K562 (cell line): ENCODE results near the gene NECAB2. TPM values are rescaled to one million over a fixed set of nuclear protein-coding genes. Genes with fewer than 3 reads are reported as not detected.

Source experiments
- KHSRP ChIP-seq: fragments of 450-650 bp; IDR thresholded peaks from 2 replicates; pipeline ENCODE4 v1.6.1; 2017
- SREBF2 ChIP-seq: sonication (generic); formaldehyde crosslinking; IDR thresholded peaks from 2 replicates; pipeline ENCODE4 v1.4.0; 2020; ENCODE audit warnings: mild to moderate bottlenecking, missing genetic modification reagents
- polyA plus RNA-seq, 8 experiments: library from polyadenylated mRNA; depleted of rRNA in 4 of 8; stranded (reverse) in 5 of 8; unstranded in 3 of 8; fragments of >200 nt; fragmentation: Nextera tagmentation in 2 of 8; fragmentation: Illumina TruSeq in 1 of 8; extraction: Ambion mirVana in 2 of 8; extraction: Trizol in 1 of 8; gene quantifications; 2 replicates each; pipeline versions ENCODE4 v1.2.1 to v1.2.3, GENCODE V29; 2011 to 2014; ENCODE audit warnings: inconsistent platforms in 1 of 8, missing spikeins in 1 of 8
- total RNA-seq, 7 experiments: library from RNA; depleted of rRNA in 6 of 7; stranded (reverse); fragments of >200 nt in 6 of 7; fragmentation: Illumina TruSeq in 2 of 7; extraction: Trizol in 2 of 7; gene quantifications; 2 replicates each; pipeline versions ENCODE4 v1.2.1 to v1.2.3, GENCODE V29; 2011 to 2021; ENCODE audit warnings: low replicate concordance in 1 of 7
- TF ChIP-seq, protein P1 (sequence below), 2 experiments: fragments of 450-650 bp in 1 of 2; IDR thresholded peaks; 2 replicates each; pipeline ENCODE4 v1.6.1; 2011 to 2017; ENCODE audit warnings: low read depth in 2 of 2, antibody characterized with exemption in 1 of 2, borderline replicate concordance in 1 of 2, low read length in 1 of 2, mild to moderate bottlenecking in 1 of 2, mixed read lengths in 1 of 2; ENCODE audit not compliant: control insufficient read depth in 1 of 2
- TF ChIP-seq, protein P2 (sequence below), 3 experiments: fragments of 200-800 bp in 1 of 3; fragments of 250-450 bp in 1 of 3; fragments of 450-650 bp in 1 of 3; sonication (Bioruptor Pico) in 1 of 3; sonication (Bioruptor generic) in 1 of 3; formaldehyde crosslinking in 1 of 3; IDR thresholded peaks; 2 replicates each; pipeline versions ENCODE4 v1.6.1 to v1.8.0; 2016 to 2022; ENCODE audit warnings: mild to moderate bottlenecking in 2 of 3, missing genetic modification characterization in 2 of 3, missing compliant biosample characterization in 1 of 3, moderate library complexity in 1 of 3
- TF ChIP-seq, protein P3 (sequence below): fragments of 250-450 bp; sonication (Bioruptor Pico); IDR thresholded peaks from 2 replicates; pipeline ENCODE4 v1.6.1; 2021; ENCODE audit warnings: mild to moderate bottlenecking
- TF ChIP-seq, protein P4 (sequence below): fragments of 450-650 bp; formaldehyde crosslinking; IDR thresholded peaks from 2 replicates; pipeline ENCODE4 v1.4.0; 2022; ENCODE audit warnings: missing genetic modification characterization
- TF ChIP-seq, protein P5 (sequence below): fragments of 450-650 bp; conservative IDR thresholded peaks from 2 replicates; pipeline ENCODE4 v1.6.1; 2016; ENCODE audit warnings: missing genetic modification characterization, low read depth, mild to moderate bottlenecking, control low read depth, missing compliant biosample characterization

Gene NECAB2
- total and polyA plus RNA-seq, 9 of the 15 experiments (the other 6 are each of a cell fraction or from before 2014, with no cell fraction given), result 0.03 to 0.28 TPM; not detected in 7

DNA sequence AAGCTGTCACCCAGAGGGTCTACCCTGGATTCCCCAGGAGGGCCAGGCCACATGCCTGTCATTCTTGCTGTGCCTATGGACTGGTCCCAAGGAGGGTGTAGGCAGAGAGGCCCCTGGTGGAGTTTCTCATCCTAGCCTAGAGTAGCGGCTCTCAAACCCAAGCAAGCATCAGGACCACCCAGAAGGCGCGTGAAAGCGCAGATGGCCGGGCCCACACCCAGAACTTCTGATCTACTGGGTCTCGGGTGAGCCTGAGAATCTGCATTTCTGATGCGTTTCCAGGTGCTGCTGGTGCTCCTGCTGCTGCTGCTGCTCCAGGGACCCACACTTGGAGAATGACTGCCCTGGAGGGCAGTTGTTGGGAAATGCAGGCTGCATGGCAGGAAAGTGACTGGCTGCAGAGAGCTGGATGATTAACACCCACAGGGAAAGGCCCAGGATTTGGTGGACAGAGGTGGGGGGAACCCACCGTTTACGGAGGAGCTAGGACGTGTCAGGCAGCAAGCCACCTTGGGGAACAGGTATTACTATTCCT lies 24.5 kb upstream of the NECAB2 start (continued):
- TF ChIP-seq, protein P1, sequence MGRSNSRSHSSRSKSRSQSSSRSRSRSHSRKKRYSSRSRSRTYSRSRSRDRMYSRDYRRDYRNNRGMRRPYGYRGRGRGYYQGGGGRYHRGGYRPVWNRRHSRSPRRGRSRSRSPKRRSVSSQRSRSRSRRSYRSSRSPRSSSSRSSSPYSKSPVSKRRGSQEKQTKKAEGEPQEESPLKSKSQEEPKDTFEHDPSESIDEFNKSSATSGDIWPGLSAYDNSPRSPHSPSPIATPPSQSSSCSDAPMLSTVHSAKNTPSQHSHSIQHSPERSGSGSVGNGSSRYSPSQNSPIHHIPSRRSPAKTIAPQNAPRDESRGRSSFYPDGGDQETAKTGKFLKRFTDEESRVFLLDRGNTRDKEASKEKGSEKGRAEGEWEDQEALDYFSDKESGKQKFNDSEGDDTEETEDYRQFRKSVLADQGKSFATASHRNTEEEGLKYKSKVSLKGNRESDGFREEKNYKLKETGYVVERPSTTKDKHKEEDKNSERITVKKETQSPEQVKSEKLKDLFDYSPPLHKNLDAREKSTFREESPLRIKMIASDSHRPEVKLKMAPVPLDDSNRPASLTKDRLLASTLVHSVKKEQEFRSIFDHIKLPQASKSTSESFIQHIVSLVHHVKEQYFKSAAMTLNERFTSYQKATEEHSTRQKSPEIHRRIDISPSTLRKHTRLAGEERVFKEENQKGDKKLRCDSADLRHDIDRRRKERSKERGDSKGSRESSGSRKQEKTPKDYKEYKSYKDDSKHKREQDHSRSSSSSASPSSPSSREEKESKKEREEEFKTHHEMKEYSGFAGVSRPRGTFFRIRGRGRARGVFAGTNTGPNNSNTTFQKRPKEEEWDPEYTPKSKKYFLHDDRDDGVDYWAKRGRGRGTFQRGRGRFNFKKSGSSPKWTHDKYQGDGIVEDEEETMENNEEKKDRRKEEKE (IDR thresholded peaks at IDR 0.05; ENCODE audit: borderline replicate concordance in 1 of 2, control insufficient read depth in 1 of 2, low read depth in 2 of 2, low read length in 1 of 2), result no peak
- TF ChIP-seq, protein P2, sequence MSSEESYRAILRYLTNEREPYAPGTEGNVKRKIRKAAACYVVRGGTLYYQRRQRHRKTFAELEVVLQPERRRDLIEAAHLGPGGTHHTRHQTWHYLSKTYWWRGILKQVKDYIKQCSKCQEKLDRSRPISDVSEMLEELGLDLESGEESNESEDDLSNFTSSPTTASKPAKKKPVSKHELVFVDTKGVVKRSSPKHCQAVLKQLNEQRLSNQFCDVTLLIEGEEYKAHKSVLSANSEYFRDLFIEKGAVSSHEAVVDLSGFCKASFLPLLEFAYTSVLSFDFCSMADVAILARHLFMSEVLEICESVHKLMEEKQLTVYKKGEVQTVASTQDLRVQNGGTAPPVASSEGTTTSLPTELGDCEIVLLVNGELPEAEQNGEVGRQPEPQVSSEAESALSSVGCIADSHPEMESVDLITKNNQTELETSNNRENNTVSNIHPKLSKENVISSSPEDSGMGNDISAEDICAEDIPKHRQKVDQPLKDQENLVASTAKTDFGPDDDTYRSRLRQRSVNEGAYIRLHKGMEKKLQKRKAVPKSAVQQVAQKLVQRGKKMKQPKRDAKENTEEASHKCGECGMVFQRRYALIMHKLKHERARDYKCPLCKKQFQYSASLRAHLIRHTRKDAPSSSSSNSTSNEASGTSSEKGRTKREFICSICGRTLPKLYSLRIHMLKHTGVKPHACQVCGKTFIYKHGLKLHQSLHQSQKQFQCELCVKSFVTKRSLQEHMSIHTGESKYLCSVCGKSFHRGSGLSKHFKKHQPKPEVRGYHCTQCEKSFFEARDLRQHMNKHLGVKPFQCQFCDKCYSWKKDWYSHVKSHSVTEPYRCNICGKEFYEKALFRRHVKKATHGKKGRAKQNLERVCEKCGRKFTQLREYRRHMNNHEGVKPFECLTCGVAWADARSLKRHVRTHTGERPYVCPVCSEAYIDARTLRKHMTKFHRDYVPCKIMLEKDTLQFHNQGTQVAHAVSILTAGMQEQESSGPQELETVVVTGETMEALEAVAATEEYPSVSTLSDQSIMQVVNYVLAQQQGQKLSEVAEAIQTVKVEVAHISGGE (CRISPR knock-in tag; IDR thresholded peaks at IDR 0.05), result no peak
- no peak for TF ChIP-seq KHSRP
- TF ChIP-seq, protein P3, sequence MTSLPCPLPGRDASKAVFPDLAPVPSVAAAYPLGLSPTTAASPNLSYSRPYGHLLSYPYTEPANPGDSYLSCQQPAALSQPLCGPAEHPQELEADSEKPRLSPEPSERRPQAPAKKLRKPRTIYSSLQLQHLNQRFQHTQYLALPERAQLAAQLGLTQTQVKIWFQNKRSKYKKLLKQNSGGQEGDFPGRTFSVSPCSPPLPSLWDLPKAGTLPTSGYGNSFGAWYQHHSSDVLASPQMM (CRISPR knock-in tag), result no peak
- TF ChIP-seq, protein P4, sequence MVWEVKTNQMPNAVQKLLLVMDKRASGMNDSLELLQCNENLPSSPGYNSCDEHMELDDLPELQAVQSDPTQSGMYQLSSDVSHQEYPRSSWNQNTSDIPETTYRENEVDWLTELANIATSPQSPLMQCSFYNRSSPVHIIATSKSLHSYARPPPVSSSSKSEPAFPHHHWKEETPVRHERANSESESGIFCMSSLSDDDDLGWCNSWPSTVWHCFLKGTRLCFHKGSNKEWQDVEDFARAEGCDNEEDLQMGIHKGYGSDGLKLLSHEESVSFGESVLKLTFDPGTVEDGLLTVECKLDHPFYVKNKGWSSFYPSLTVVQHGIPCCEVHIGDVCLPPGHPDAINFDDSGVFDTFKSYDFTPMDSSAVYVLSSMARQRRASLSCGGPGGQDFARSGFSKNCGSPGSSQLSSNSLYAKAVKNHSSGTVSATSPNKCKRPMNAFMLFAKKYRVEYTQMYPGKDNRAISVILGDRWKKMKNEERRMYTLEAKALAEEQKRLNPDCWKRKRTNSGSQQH (CRISPR knock-in tag), result no peak
- TF ChIP-seq, protein P5, sequence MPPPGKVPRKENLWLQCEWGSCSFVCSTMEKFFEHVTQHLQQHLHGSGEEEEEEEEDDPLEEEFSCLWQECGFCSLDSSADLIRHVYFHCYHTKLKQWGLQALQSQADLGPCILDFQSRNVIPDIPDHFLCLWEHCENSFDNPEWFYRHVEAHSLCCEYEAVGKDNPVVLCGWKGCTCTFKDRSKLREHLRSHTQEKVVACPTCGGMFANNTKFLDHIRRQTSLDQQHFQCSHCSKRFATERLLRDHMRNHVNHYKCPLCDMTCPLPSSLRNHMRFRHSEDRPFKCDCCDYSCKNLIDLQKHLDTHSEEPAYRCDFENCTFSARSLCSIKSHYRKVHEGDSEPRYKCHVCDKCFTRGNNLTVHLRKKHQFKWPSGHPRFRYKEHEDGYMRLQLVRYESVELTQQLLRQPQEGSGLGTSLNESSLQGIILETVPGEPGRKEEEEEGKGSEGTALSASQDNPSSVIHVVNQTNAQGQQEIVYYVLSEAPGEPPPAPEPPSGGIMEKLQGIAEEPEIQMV (tag), result no peak
- TF ChIP-seq SREBF2 (CRISPR knock-in tag), result no peak
